Heart left ventricle (tissue), 13 donors: ENCODE measurements around the gene TREML4.

Source experiments
- CTCF ChIP-seq, 12 donors: fragments of 200-600 bp; sonication (generic) in 4 of 12; IDR thresholded peaks; one replicate each; pipeline versions ENCODE4 v1.5.0 to v1.8.0; 2018 to 2022; ENCODE audit warnings: antibody characterized with exemption in 12 of 12, mild to moderate bottlenecking in 5 of 12
- POLR2A ChIP-seq, 2 donors: fragments of 450-650 bp; IDR thresholded peaks; one replicate each; pipeline ENCODE4 v1.6.1; 2017; ENCODE audit warnings: antibody characterized with exemption in 2 of 2, mild to moderate bottlenecking in 2 of 2, moderate library complexity in 2 of 2
- donor health status: ischemic (EF 13 %, LVEDD 7.1; RV severe dilation, severe dysfunction).
- donor health status: DM: no; HTN: yes; CAD: no.
- donor health status: DM: no; HTN: no; CAD: no.
- donor health status: ischemic (EF 25% LVEDD 6.9; RV normal size, moderate dysfunction).
- donor health status: ischemic (EF 25% LVEDD 5.7; RV mildly dilated, moderate dysfunction).
- donor health status: ischemic (EF 35%, LVEDD 5.7; RV mildly dilated, moderate dysfunction).
- donor health status: nonischemic (EF 11% LVEDD 7.7; RV severe dilation, severe dysfunction).
- donor health status: DM: yes; HTN: yes; CAD: no.
- donor health status: PGD.
- donor health status: ischemic (EF 29% LVEDD 5.4; RV normal size, mild dysfunction).
- donor health status: nonischemic (EF 23%, LVEDD 6.1; RV moderate dilation, normal function).

- no peak for TF ChIP-seq CTCF (IDR thresholded peaks at IDR 0.05)
- TF ChIP-seq POLR2A (IDR thresholded peaks at IDR 0.05) = no peak
Observed at GRCh38 chr6:41216616-41217015, 11.5 kb upstream of the TREML4 start.
